ENCODE measurements around the gene BICC1.

BICC1 gene

GRCh38 chr10:58704671-58705141 lies 192.0 kb downstream of the BICC1 start:
- Histone ChIP-seq H3K9me3 (ENCODE audit: control insufficient read depth in 1 of 2, low read length in 2 of 2) (no peaks in the 10 kb centered on the region), H3K27ac (ENCODE audit: low read depth, low read length) (no peak overlapping the region), H3K4me3 (ENCODE audit: low read depth in 1 of 2, low read length in 2 of 2) (no peak overlapping the region), H3K4me1 (ENCODE audit: control insufficient read depth in 1 of 2, insufficient read depth in 2 of 2, low read length in 2 of 2) (no peaks in the 10 kb centered on the region), H3K9ac (ENCODE audit: low read depth in 1 of 2, low read length in 2 of 2) (no peak overlapping the region), H3K27me3 (ENCODE audit: control insufficient read depth in 1 of 2, insufficient read depth in 2 of 2, low read length in 2 of 2) (no peaks in the 10 kb centered on the region), H3K36me3 (ENCODE audit: control insufficient read depth in 1 of 2, insufficient read depth in 2 of 2, low read length in 2 of 2) (no peaks in the 10 kb centered on the region)

GRCh38 chr10:58706836-58707235 lies 194.2 kb downstream of the BICC1 start:
- H3K27me3 ChIP-seq (ENCODE audit: control insufficient read depth in 1 of 2, insufficient read depth in 2 of 2, low read length in 2 of 2), result no peaks in the 10 kb centered on the region
- H3K4me1 ChIP-seq (ENCODE audit: control insufficient read depth in 1 of 2, insufficient read depth in 2 of 2, low read length in 2 of 2), result no peaks in the 10 kb centered on the region
- H3K36me3 ChIP-seq (ENCODE audit: control insufficient read depth in 1 of 2, insufficient read depth in 2 of 2, low read length in 2 of 2), result no peaks in the 10 kb centered on the region
- H3K9ac ChIP-seq (ENCODE audit: low read depth in 1 of 2, low read length in 2 of 2), result no peak overlapping the region
- no peak overlapping the region for H3K4me3 ChIP-seq (ENCODE audit: low read depth in 1 of 2, low read length in 2 of 2)
- no peaks in the 10 kb centered on the region for H3K9me3 ChIP-seq (ENCODE audit: control insufficient read depth in 1 of 2, low read length in 2 of 2)
- H3K27ac ChIP-seq (ENCODE audit: low read depth, low read length), result no peak overlapping the region

GRCh38 chr10:58712141-58712540 lies 199.5 kb downstream of the BICC1 start:
- Histone ChIP-seq H3K9me3 (ENCODE audit: control insufficient read depth in 1 of 2, low read length in 2 of 2) (no peaks in the 10 kb centered on the region), H3K27ac (ENCODE audit: low read depth, low read length) (no peak overlapping the region), H3K27me3 (ENCODE audit: control insufficient read depth in 1 of 2, insufficient read depth in 2 of 2, low read length in 2 of 2) (no peaks in the 10 kb centered on the region), H3K4me1 (ENCODE audit: control insufficient read depth in 1 of 2, insufficient read depth in 2 of 2, low read length in 2 of 2) (no peaks in the 10 kb centered on the region), H3K9ac (ENCODE audit: low read depth in 1 of 2, low read length in 2 of 2) (no peak overlapping the region), H3K36me3 (ENCODE audit: control insufficient read depth in 1 of 2, insufficient read depth in 2 of 2, low read length in 2 of 2) (no peaks in the 10 kb centered on the region), H3K4me3 (ENCODE audit: low read depth in 1 of 2, low read length in 2 of 2) (no peak overlapping the region)

GRCh38 chr10:58712982-58713381 lies 200.3 kb downstream of the BICC1 start:
- no peak overlapping the region for H3K27ac ChIP-seq (ENCODE audit: low read depth, low read length)
- H3K27me3 ChIP-seq (ENCODE audit: control insufficient read depth in 1 of 2, insufficient read depth in 2 of 2, low read length in 2 of 2), result no peaks in the 10 kb centered on the region
- no peak overlapping the region for H3K4me3 ChIP-seq (ENCODE audit: low read depth in 1 of 2, low read length in 2 of 2)
- no peaks in the 10 kb centered on the region for H3K9me3 ChIP-seq (ENCODE audit: control insufficient read depth in 1 of 2, low read length in 2 of 2)
- no peaks in the 10 kb centered on the region for H3K4me1 ChIP-seq (ENCODE audit: control insufficient read depth in 1 of 2, insufficient read depth in 2 of 2, low read length in 2 of 2)
- H3K9ac ChIP-seq (ENCODE audit: low read depth in 1 of 2, low read length in 2 of 2), result no peak overlapping the region
- H3K36me3 ChIP-seq (ENCODE audit: control insufficient read depth in 1 of 2, insufficient read depth in 2 of 2, low read length in 2 of 2), result no peaks in the 10 kb centered on the region

GRCh38 chr10:58714409-58714808 lies 201.7 kb downstream of the BICC1 start:
- Histone ChIP-seq H3K36me3 (ENCODE audit: control insufficient read depth in 1 of 2, insufficient read depth in 2 of 2, low read length in 2 of 2) (no peaks in the 10 kb centered on the region), H3K4me1 (ENCODE audit: control insufficient read depth in 1 of 2, insufficient read depth in 2 of 2, low read length in 2 of 2) (no peaks in the 10 kb centered on the region), H3K9ac (ENCODE audit: low read depth in 1 of 2, low read length in 2 of 2) (no peak overlapping the region), H3K27ac (ENCODE audit: low read depth, low read length) (no peak overlapping the region), H3K27me3 (ENCODE audit: control insufficient read depth in 1 of 2, insufficient read depth in 2 of 2, low read length in 2 of 2) (no peaks in the 10 kb centered on the region), H3K9me3 (ENCODE audit: control insufficient read depth in 1 of 2, low read length in 2 of 2) (no peaks in the 10 kb centered on the region), H3K4me3 (ENCODE audit: low read depth in 1 of 2, low read length in 2 of 2) (no peak overlapping the region)

GRCh38 chr10:58715061-58715460 lies 202.4 kb downstream of the BICC1 start:
- Histone ChIP-seq H3K27ac (ENCODE audit: low read depth, low read length) (no peak overlapping the region), H3K4me3 (ENCODE audit: low read depth in 1 of 2, low read length in 2 of 2) (no peak overlapping the region), H3K9ac (ENCODE audit: low read depth in 1 of 2, low read length in 2 of 2) (no peak overlapping the region), H3K4me1 (ENCODE audit: control insufficient read depth in 1 of 2, insufficient read depth in 2 of 2, low read length in 2 of 2) (no peaks in the 10 kb centered on the region), H3K9me3 (ENCODE audit: control insufficient read depth in 1 of 2, low read length in 2 of 2) (no peaks in the 10 kb centered on the region), H3K27me3 (ENCODE audit: control insufficient read depth in 1 of 2, insufficient read depth in 2 of 2, low read length in 2 of 2) (no peaks in the 10 kb centered on the region), H3K36me3 (ENCODE audit: control insufficient read depth in 1 of 2, insufficient read depth in 2 of 2, low read length in 2 of 2) (no peaks in the 10 kb centered on the region)

- Histone ChIP-seq H3K4me3 (ENCODE audit: low read depth in 1 of 2, low read length in 2 of 2) (no peak overlapping the region), H3K27ac (ENCODE audit: low read depth, low read length) (no peak overlapping the region), H3K27me3 (ENCODE audit: control insufficient read depth in 1 of 2, insufficient read depth in 2 of 2, low read length in 2 of 2) (no peaks in the 10 kb centered on the region), H3K9ac (ENCODE audit: low read depth in 1 of 2, low read length in 2 of 2) (no peak overlapping the region), H3K4me1 (ENCODE audit: control insufficient read depth in 1 of 2, insufficient read depth in 2 of 2, low read length in 2 of 2) (no peaks in the 10 kb centered on the region), H3K9me3 (ENCODE audit: control insufficient read depth in 1 of 2, low read length in 2 of 2) (no peaks in the 10 kb centered on the region), H3K36me3 (ENCODE audit: control insufficient read depth in 1 of 2, insufficient read depth in 2 of 2, low read length in 2 of 2) (no peaks in the 10 kb centered on the region)
These were observed 205.9 kb downstream of the BICC1 start for GRCh38 chr10:58718596-58718995.

- no peaks in the 10 kb centered on the region for H3K36me3 ChIP-seq (ENCODE audit: control insufficient read depth in 1 of 2, insufficient read depth in 2 of 2, low read length in 2 of 2)
- no peaks in the 10 kb centered on the region for H3K4me1 ChIP-seq (ENCODE audit: control insufficient read depth in 1 of 2, insufficient read depth in 2 of 2, low read length in 2 of 2)
- no peak overlapping the region for H3K27ac ChIP-seq (ENCODE audit: low read depth, low read length)
- H3K9me3 ChIP-seq (ENCODE audit: control insufficient read depth in 1 of 2, low read length in 2 of 2), result no peaks in the 10 kb centered on the region
- H3K27me3 ChIP-seq (ENCODE audit: control insufficient read depth in 1 of 2, insufficient read depth in 2 of 2, low read length in 2 of 2), result no peaks in the 10 kb centered on the region
- H3K9ac ChIP-seq (ENCODE audit: low read depth in 1 of 2, low read length in 2 of 2), result no peak overlapping the region
- no peak overlapping the region for H3K4me3 ChIP-seq (ENCODE audit: low read depth in 1 of 2, low read length in 2 of 2)
These were observed 209.1 kb downstream of the BICC1 start for GRCh38 chr10:58721601-58722281.

GRCh38 chr10:58723186-58723585 lies 210.5 kb downstream of the BICC1 start:
- H3K4me1 ChIP-seq (ENCODE audit: control insufficient read depth in 1 of 2, insufficient read depth in 2 of 2, low read length in 2 of 2), result no peaks in the 10 kb centered on the region
- no peaks in the 10 kb centered on the region for H3K9me3 ChIP-seq (ENCODE audit: control insufficient read depth in 1 of 2, low read length in 2 of 2)
- H3K36me3 ChIP-seq (ENCODE audit: control insufficient read depth in 1 of 2, insufficient read depth in 2 of 2, low read length in 2 of 2), result no peaks in the 10 kb centered on the region
- H3K4me3 ChIP-seq (ENCODE audit: low read depth in 1 of 2, low read length in 2 of 2), result no peak overlapping the region
- no peak overlapping the region for H3K27ac ChIP-seq (ENCODE audit: low read depth, low read length)
- H3K27me3 ChIP-seq (ENCODE audit: control insufficient read depth in 1 of 2, insufficient read depth in 2 of 2, low read length in 2 of 2), result no peaks in the 10 kb centered on the region
- H3K9ac ChIP-seq (ENCODE audit: low read depth in 1 of 2, low read length in 2 of 2), result no peak overlapping the region

GRCh38 chr10:58723966-58724365 lies 211.3 kb downstream of the BICC1 start:
- Histone ChIP-seq H3K4me1 (ENCODE audit: control insufficient read depth in 1 of 2, insufficient read depth in 2 of 2, low read length in 2 of 2) (no peaks in the 10 kb centered on the region), H3K27ac (ENCODE audit: low read depth, low read length) (no peak overlapping the region)

More at GRCh38 chr10:58723966-58724365, 211.3 kb downstream of the BICC1 start:
- H3K4me3 ChIP-seq (ENCODE audit: low read depth in 1 of 2, low read length in 2 of 2), result no peak overlapping the region
- H3K27me3 ChIP-seq (ENCODE audit: control insufficient read depth in 1 of 2, insufficient read depth in 2 of 2, low read length in 2 of 2), result no peaks in the 10 kb centered on the region
- H3K9ac ChIP-seq (ENCODE audit: low read depth in 1 of 2, low read length in 2 of 2), result no peak overlapping the region
- no peaks in the 10 kb centered on the region for H3K36me3 ChIP-seq (ENCODE audit: control insufficient read depth in 1 of 2, insufficient read depth in 2 of 2, low read length in 2 of 2)
- H3K9me3 ChIP-seq (ENCODE audit: control insufficient read depth in 1 of 2, low read length in 2 of 2), result no peaks in the 10 kb centered on the region

All from duodenal mucosa (tissue), 2 donors.